ENCODE measurements around the gene COG5. TPM values are rescaled to one million over a fixed set of nuclear protein-coding genes. Genes with fewer than 3 reads are reported as not detected.

COG5 gene
- total and polyA plus RNA-seq, 2 of the 4 experiments (the other 2 are of a cell fraction) = 18.5 to 27.4 TPM

- no peak overlapping the region for H2BK15ac ChIP-seq (ENCODE audit: low read depth, low read length)
- WGBS, 2 experiments (ENCODE audit: extremely low coverage in 2 of 2, insufficient read length in 1 of 2) = no CpG with 5 or more reads among the region's 3 CpGs
- no peaks in the 10 kb centered on the region for H3K27me3 ChIP-seq (ENCODE audit: control insufficient read depth, insufficient read depth, low read length)
- no TSS peak for BruUV-seq (replicated peaks)
- no peak overlapping the region for H3K27ac ChIP-seq (ENCODE audit: insufficient read depth, low read length)
- H4K20me1 ChIP-seq (ENCODE audit: insufficient read depth, low read length) = no peaks in the 10 kb centered on the region
- H4K5ac ChIP-seq (ENCODE audit: low read depth, low read length) = no peak overlapping the region
- H2AK9ac ChIP-seq (replicated peaks; ENCODE audit: low read depth, low read length, poor library complexity) = no peak overlapping the region
- no peak overlapping the region for H2AFZ ChIP-seq (replicated peaks; ENCODE audit: low read length, poor library complexity)
- POLR2A ChIA-PET (ENCODE audit: unreplicated experiment) = no interaction called here
- H3K23ac ChIP-seq (ENCODE audit: low read depth, low read length) = no peak overlapping the region
- H3K9me1 ChIP-seq (ENCODE audit: insufficient read depth, low read length) = 0 out of 2 replicates have a peak, but pooled peaks cover 3% of the 10 kb centered on the region
- intact Hi-C loops (cut with micrococcal nuclease) (no loop called here), dilution Hi-C loops (cut with HindIII; ENCODE audit: low sequenced_read_pairs, unreplicated experiment) (no loop called here), in situ Hi-C loops (cut with MboI; ENCODE audit: low sequenced_read_pairs) (no loop called here)
- H2BK20ac ChIP-seq (ENCODE audit: low read depth, low read length) = no peak overlapping the region
- no peak overlapping the region for H3K56ac ChIP-seq (ENCODE audit: extremely low read depth, insufficient read depth, low read length)
- H3K4me2 ChIP-seq (ENCODE audit: low read depth, low read length) = no peak overlapping the region
- H4K91ac ChIP-seq (ENCODE audit: insufficient read depth, low read depth, low read length) = no peak overlapping the region
- no peaks in the 10 kb centered on the region for H3K4me1 ChIP-seq (ENCODE audit: control insufficient read depth, insufficient read depth, low read length)
- H3K79me1 ChIP-seq (ENCODE audit: low read depth in 1 of 2, low read length in 2 of 2) = peaks cover 4 to 8% of the 10 kb centered on the region in 2 experiments; a peak in 3 of 4 replicates
- H2BK5ac ChIP-seq (ENCODE audit: low read depth, low read length, poor library complexity, severe bottlenecking) = no peak overlapping the region
- H3K4me3 ChIP-seq (ENCODE audit: insufficient read depth, low read depth, low read length) = no peak overlapping the region
- no peak overlapping the region for H2AK5ac ChIP-seq (ENCODE audit: low read depth, low read length)
- no peak overlapping the region for H3K4ac ChIP-seq (ENCODE audit: low read depth, low read length)
- no peak overlapping the region for H4K8ac ChIP-seq (ENCODE audit: low read depth in 2 of 2, low read length in 2 of 2)
- ATAC-seq (ENCODE audit: low read depth) = no peak
- no peak for TF ChIP-seq MXI1 (IDR thresholded peaks at IDR 0.05; ENCODE audit: borderline replicate concordance, low read depth, low read length)
- TF ChIP-seq CEBPB (IDR thresholded peaks at IDR 0.05; ENCODE audit: low read depth, low read length) = no peak
- no peak for TF ChIP-seq CHD1 (IDR thresholded peaks at IDR 0.05; ENCODE audit: low read depth, low read length)
- no peak for TF ChIP-seq ELK1 (IDR thresholded peaks at IDR 0.05; ENCODE audit: borderline replicate concordance, low read depth, low read length)
- no peaks in the 10 kb centered on the region for H3K36me3 ChIP-seq (ENCODE audit: control insufficient read depth, insufficient read depth, low read length)
- H2BK120ac ChIP-seq (ENCODE audit: low read depth, low read length) = no peak overlapping the region
- H3K9ac ChIP-seq (ENCODE audit: low read depth, low read length) = no peak overlapping the region
- H3K14ac ChIP-seq (replicated peaks; ENCODE audit: low read depth, low read length) = no peak overlapping the region; the same call in 1 of the 2 replicates
- no peak overlapping the region for H3K18ac ChIP-seq (ENCODE audit: low read depth, low read length)
- no peaks in the 10 kb centered on the region for H3K9me3 ChIP-seq (ENCODE audit: control insufficient read depth, insufficient read depth, low read length)
- DNase-seq = no peak
- CTCF ChIA-PET = no interaction called here
Observed at GRCh38 chr7:107480932-107481331, 82.8 kb downstream of the COG5 start.

Measured in IMR-90 (cell line).